BE2C (cell line): ENCODE measurements around the gene FOXD1.

Experiments used
- DNase-seq: peaks from one replicate; pipeline ENCODE4 v3.0.0-alpha.2; 2020
- H3K27me3 ChIP-seq: fragments of 250-450 bp; sonication (Bioruptor Pico); 2 replicates; pipeline ENCODE4 v1.5.1; 2020; ENCODE audit warnings: mild to moderate bottlenecking
- H3K36me3 ChIP-seq: fragments of 250-450 bp; sonication (Bioruptor Pico); 2 replicates; pipeline ENCODE4 v1.5.1; 2020; ENCODE audit warnings: mild to moderate bottlenecking
- H3K4me1 ChIP-seq: fragments of 250-450 bp; sonication (Bioruptor Pico); 2 replicates; pipeline ENCODE4 v1.5.1; 2020
- H3K4me3 ChIP-seq: 2 replicates; pipeline ENCODE4 v1.5.1; 2011; ENCODE audit warnings: low read depth, low read length
- H3K9me3 ChIP-seq: fragments of 250-450 bp; sonication (Bioruptor Pico); 2 replicates; pipeline ENCODE4 v1.5.1; 2020
- CTCF ChIP-seq: IDR thresholded peaks from 2 replicates; pipeline ENCODE4 v1.5.1; 2012; ENCODE audit warnings: mild to moderate bottlenecking, low read depth, low read length

The FOXD1 gene

DNA sequence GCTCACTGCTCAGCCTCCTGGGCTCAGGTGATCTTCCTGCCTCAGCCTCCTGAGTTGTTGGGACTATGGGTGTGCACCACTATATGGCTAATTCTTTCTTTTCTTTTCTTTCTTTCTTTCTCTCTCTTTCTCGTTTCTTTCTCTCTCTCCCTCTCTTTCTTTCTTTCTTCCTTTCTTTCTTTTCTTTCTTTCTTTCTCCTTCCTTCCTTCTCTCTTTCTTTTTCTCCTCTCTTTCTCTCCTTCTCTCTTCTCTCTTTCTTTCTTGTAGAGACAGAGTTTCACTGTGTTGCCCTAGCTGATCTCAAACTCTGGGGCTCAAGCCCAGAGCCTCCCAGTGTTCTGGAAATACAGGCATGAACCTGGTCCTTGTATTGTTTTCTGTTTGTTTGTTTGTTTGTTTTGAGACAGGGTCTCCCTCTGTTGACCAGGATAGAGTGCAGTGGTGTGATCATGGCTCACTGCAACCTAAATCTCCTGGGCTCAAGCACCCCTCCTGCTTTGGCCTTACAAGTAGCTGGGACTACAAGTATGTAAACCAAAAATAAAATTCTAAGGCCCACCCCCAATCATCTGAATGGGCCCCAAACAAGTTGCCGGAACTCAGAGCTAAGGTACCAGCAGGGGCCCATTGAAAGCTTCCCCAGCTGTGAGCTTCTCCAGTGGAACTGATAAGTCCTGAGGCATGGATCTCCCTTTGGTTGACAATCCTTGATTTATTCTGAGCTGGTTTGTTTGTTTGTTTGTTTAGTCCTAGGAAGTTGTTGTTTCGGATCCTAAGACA is 37.7 kb upstream of the FOXD1 start:
- Histone ChIP-seq H3K36me3 (no peaks in the 10 kb centered on the region), H3K9me3 (no peaks in the 10 kb centered on the region), H3K4me1 (no peaks in the 10 kb centered on the region), H3K4me3 (no peak overlapping the region), H3K27me3 (peaks cover 31% of the 10 kb centered on the region)
- DNase-seq, result no peak
- no peak for TF ChIP-seq CTCF

DNA sequence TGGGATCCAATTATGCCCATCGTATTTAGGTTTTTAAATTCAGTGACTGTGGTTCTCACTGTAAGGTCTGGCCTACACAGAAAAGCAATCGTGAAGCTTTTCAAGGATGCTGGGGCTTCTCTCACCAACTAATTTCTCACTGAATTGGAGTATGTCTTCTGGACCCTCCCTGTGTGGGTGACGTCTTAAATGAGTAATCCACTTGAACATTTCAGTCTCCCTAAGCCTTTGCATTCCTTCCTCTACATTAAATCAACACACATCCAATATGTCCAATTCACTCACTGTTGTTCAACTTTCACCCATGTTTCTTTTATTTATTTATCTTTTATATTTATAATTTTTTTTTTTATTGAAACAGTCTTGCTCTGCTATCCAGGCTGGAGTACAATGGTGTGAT is 37.1 kb upstream of the FOXD1 start:
- no peak for TF ChIP-seq CTCF
- Histone ChIP-seq H3K4me3 (no peak overlapping the region), H3K36me3 (no peaks in the 10 kb centered on the region), H3K9me3 (no peaks in the 10 kb centered on the region), H3K27me3 (peaks cover 31% of the 10 kb centered on the region), H3K4me1 (no peaks in the 10 kb centered on the region)
- DNase-seq, result no peak

GRCh38 chr5:73484511-73484910 is 35.9 kb upstream of the FOXD1 start:
- H3K36me3 ChIP-seq, result no peaks in the 10 kb centered on the region
- no peak overlapping the region for H3K4me3 ChIP-seq
- H3K9me3 ChIP-seq, result no peaks in the 10 kb centered on the region
- H3K4me1 ChIP-seq, result no peaks in the 10 kb centered on the region
- DNase-seq, result no peak
- no peak for TF ChIP-seq CTCF
- H3K27me3 ChIP-seq, result peaks cover 31% of the 10 kb centered on the region

DNA sequence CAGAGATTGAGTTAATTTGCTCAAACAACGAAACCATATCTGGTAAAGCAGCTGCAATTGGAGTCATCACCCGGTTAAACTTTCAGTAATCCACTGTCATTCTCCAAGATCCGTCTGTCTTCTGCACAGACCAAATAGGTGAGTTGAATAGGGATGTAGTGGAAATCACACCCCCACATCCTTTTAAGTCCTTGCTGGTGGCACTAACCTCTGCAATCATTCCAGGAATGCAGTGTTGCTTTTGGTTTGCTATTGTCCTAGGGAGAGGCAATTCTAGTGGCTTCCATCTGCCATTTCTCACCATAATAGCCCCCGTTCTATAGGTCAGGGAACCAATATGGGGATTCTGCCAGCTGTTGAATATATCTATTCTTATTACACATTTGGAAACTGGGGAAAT is 35.1 kb upstream of the FOXD1 start:
- Histone ChIP-seq H3K4me1 (no peaks in the 10 kb centered on the region), H3K36me3 (no peaks in the 10 kb centered on the region), H3K27me3 (peaks cover 25% of the 10 kb centered on the region), H3K4me3 (no peak overlapping the region), H3K9me3 (no peaks in the 10 kb centered on the region)
- no peak for TF ChIP-seq CTCF
- no peak for DNase-seq

GRCh38 chr5:73482383-73483136 is 34.0 kb upstream of the FOXD1 start:
- no peak overlapping the region for H3K4me3 ChIP-seq
- H3K27me3 ChIP-seq, result peaks cover 16% of the 10 kb centered on the region
- TF ChIP-seq CTCF, result no peak
- H3K4me1 ChIP-seq, result no peaks in the 10 kb centered on the region
- no peaks in the 10 kb centered on the region for H3K9me3 ChIP-seq
- no peaks in the 10 kb centered on the region for H3K36me3 ChIP-seq
- no peak for DNase-seq

DNA sequence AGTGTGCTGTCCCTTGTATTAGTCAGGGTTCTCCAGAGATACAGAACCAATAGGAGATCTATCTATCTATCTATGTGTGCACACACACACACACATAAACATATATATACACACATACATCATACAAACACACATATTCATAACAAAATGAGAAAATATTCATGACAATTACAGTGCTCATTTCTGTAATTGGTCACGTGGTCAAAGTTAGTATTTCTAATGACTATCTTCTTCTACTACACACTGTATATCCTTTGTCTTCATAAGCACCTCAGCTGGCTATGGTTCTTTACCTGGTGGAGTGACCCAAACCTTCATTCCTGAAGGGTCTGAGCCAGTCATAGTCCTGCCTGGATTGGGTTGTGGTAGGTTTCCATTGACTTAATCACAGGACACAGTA is 31.9 kb upstream of the FOXD1 start:
- no peak for TF ChIP-seq CTCF
- Histone ChIP-seq H3K4me3 (no peak overlapping the region), H3K36me3 (no peaks in the 10 kb centered on the region), H3K4me1 (no peaks in the 10 kb centered on the region), H3K27me3 (peaks cover 6% of the 10 kb centered on the region; the same call in 1 of the 2 replicates), H3K9me3 (no peaks in the 10 kb centered on the region)
- DNase-seq, result no peak
